OCI-LY7 (cell line): Measurements from ENCODE around the gene ATP2C2. TPM values are rescaled to one million over a fixed set of nuclear protein-coding genes. Genes with fewer than 3 reads are reported as not detected.
"Not testable (repeated sequence)": the region's sequence is repeated elsewhere in the genome, so short reads cannot be mapped to it uniquely, and the experiment has no call there.

Experiments
- BruUV-seq: library from RNA; stranded (reverse); fragments of 400-500 nt; replicated peaks from 2 replicates; lab custom pipeline; 2021; lab: Mats Ljungman, UMichigan
- CTCF ChIA-PET: fragments of 300-600 bp; sonication (Branson Sonifier 250); formaldehyde crosslinking; loops from one replicate; lab custom pipeline; 2022; ENCODE audit warnings: antibody characterized with exemption; ENCODE audit not compliant: unreplicated experiment; lab: Charles Lee
- POLR2A ChIA-PET: fragments of 300-600 bp; sonication (Branson Sonifier 250); formaldehyde crosslinking; loops from one replicate; lab custom pipeline; 2022; ENCODE audit warnings: antibody characterized with exemption; lab: Charles Lee
- DNase-seq: peaks from one replicate; pipeline ENCODE4 v3.0.0-alpha.2; 2015; ENCODE audit warnings: low spot score
- H2AFZ ChIP-seq: fragments of 200-600 bp; sonication (generic), shearing (Covaris generic); 2 replicates; pipeline ENCODE4 v1.6.1; 2014; ENCODE audit warnings: mild to moderate bottlenecking, antibody characterized with exemption, low read length, moderate library complexity
- H3K27ac ChIP-seq: fragments of 200-600 bp; sonication (generic); 2 replicates; pipeline ENCODE4 v1.5.1; 2014; ENCODE audit warnings: mixed run types, low read depth, mild to moderate bottlenecking, moderate library complexity, low read length, inconsistent platforms; ENCODE audit not compliant: poor library complexity, severe bottlenecking
- H3K36me3 ChIP-seq: fragments of 200-600 bp; sonication (generic); 2 replicates; pipeline ENCODE4 v1.6.1; 2014; ENCODE audit warnings: mild to moderate bottlenecking, antibody characterized with exemption, low read length, moderate library complexity, mixed read lengths; ENCODE audit not compliant: insufficient read depth
- H3K4me1 ChIP-seq: fragments of 200-600 bp; sonication (generic); 2 replicates; pipeline ENCODE4 v1.5.1; 2014; ENCODE audit warnings: mild to moderate bottlenecking, low read length; ENCODE audit not compliant: insufficient read depth, poor library complexity, severe bottlenecking
- H3K4me2 ChIP-seq: fragments of 200-600 bp; sonication (generic); 2 replicates; pipeline ENCODE4 v1.6.1; 2014; ENCODE audit warnings: mild to moderate bottlenecking, low read length
- H3K4me3 ChIP-seq: fragments of 200-600 bp; sonication (generic); 2 replicates; pipeline ENCODE4 v1.5.1; 2014; ENCODE audit warnings: mild to moderate bottlenecking, low read depth, low read length; ENCODE audit not compliant: poor library complexity, severe bottlenecking
- H3K79me2 ChIP-seq: fragments of 200-600 bp; sonication (generic); 2 replicates; pipeline ENCODE4 v1.6.1; 2016; ENCODE audit warnings: low read depth, mild to moderate bottlenecking, low read length, moderate library complexity, mixed read lengths; ENCODE audit not compliant: insufficient read depth
- H3K9me2 ChIP-seq: fragments of 200-600 bp; sonication (generic); 2 replicates; pipeline ENCODE4 v1.6.1; 2016; ENCODE audit warnings: mild to moderate bottlenecking, low read length, mixed read lengths; ENCODE audit not compliant: insufficient read depth
- H3K9me3 ChIP-seq: fragments of 200-600 bp; sonication (generic); 2 replicates; pipeline ENCODE4 v1.6.1; 2014; ENCODE audit warnings: mild to moderate bottlenecking, mixed run types, low read length, mixed read lengths
- H4K20me1 ChIP-seq: fragments of 200-600 bp; sonication (generic); 2 replicates; pipeline ENCODE4 v1.6.1; 2014; ENCODE audit warnings: mild to moderate bottlenecking, antibody characterized with exemption, low read length, moderate library complexity, mixed read lengths; ENCODE audit not compliant: insufficient read depth
- CTCF ChIP-seq: fragments of 200-600 bp; sonication (generic); conservative IDR thresholded peaks from 2 replicates; pipeline ENCODE4 v1.5.1; 2014; ENCODE audit warnings: mild to moderate bottlenecking, antibody characterized with exemption, low read length, moderate library complexity, mixed read lengths
- EZH2phosphoT487 ChIP-seq: fragments of 200-600 bp; sonication (generic); IDR thresholded peaks from 2 replicates; pipeline ENCODE4 v1.6.1; 2018; ENCODE audit warnings: low read depth, borderline replicate concordance, mild to moderate bottlenecking, mixed run types, antibody characterized with exemption, low read length, moderate library complexity, mixed read lengths
- intact Hi-C: fragments of 100-400 bp; cut with micrococcal nuclease; formaldehyde crosslinking; loops from one replicate; pipeline ENCODE4 v1.10.0; 2022; ENCODE audit not compliant: unreplicated experiment
- total RNA-seq, 2 experiments: library from RNA; depleted of rRNA in 1 of 2; stranded (reverse); fragments of >200 nt in 1 of 2; shearing (Covaris generic) in 1 of 2; gene quantifications; 2 replicates each; pipeline ENCODE4 v1.2.3, GENCODE V29; 2014 to 2022

ATP2C2 gene
- total RNA-seq, 2 experiments from 2014 or later = 0.66 TPM; not detected in 1

DNA sequence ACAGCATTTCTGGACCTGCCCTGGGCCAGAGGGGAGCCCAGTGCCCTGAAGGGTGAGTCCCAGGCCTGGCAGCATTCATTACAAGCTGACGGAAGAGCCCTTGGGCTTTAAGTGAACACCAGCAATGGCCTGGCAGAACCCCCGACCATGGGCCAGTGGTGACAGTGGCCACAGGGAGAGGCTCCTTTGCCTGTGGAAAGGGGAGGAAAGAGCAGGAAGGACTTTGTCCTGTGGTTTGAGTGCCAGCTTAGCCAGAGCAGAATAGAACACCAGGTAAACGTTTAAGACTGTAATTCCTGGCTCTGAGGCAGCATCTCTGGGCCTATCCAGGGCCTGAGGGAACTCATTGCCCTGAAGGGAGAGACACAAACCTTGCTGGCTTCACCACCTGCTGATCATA, 34.3 kb upstream of the ATP2C2 start:
- no peak overlapping the region for H3K27ac ChIP-seq
- POLR2A ChIA-PET = no interaction called here
- no peak overlapping the region for H3K4me2 ChIP-seq
- H3K4me1 ChIP-seq = no peaks in the 10 kb centered on the region
- no peak for DNase-seq
- no peak overlapping the region for H3K4me3 ChIP-seq
- TF ChIP-seq EZH2phosphoT487 (no peak), CTCF (no peak)
- H2AFZ ChIP-seq = no peak overlapping the region
- intact Hi-C loops = no loop called here
- no peaks in the 10 kb centered on the region for H4K20me1 ChIP-seq
- H3K9me2 ChIP-seq = no peaks in the 10 kb centered on the region
- H3K79me2 ChIP-seq = no peaks in the 10 kb centered on the region
- no TSS peak for BruUV-seq
- H3K36me3 ChIP-seq = no peaks in the 10 kb centered on the region
- H3K9me3 ChIP-seq = no peaks in the 10 kb centered on the region
- CTCF ChIA-PET = no interaction called here

DNA sequence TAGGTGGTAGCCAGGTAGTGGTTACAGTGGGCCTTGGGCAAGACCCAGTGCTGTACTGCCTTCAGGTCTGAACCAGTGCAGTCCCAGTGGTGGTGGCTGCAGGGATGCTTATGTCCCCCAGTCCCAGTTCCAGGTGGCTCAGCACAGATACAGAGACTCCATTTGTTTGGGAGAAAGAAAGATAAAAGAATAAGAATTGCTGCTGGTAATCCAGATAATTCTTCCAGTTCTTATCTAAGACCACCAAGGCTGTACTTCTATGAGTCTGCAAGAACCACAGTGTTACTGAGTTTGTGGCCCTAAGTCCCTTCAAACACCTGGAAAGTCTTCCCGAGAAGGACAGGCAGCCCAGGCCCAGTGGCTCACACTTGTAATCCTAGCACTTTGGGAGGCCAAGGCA, 33.9 kb upstream of the ATP2C2 start:
- no TSS peak for BruUV-seq
- POLR2A ChIA-PET = no interaction called here

GRCh38 chr16:84337236-84337635, 31.1 kb upstream of the ATP2C2 start:
- POLR2A ChIA-PET, H2AFZ ChIP-seq, H3K4me1 ChIP-seq, H3K4me2 ChIP-seq, H3K36me3 ChIP-seq, CTCF ChIA-PET, H3K27ac ChIP-seq, DNase-seq, H3K4me3 ChIP-seq, intact Hi-C loops, H4K20me1 ChIP-seq, BruUV-seq, H3K9me2 ChIP-seq, H3K79me2 ChIP-seq, H3K9me3 ChIP-seq: not testable (repeated sequence)

More for the DNA sequence above, 33.9 kb upstream of the ATP2C2 start:
- CTCF ChIA-PET = no interaction called here
- DNase-seq = no peak
- Histone ChIP-seq H3K4me3 (no peak overlapping the region), H3K4me1 (no peaks in the 10 kb centered on the region), H2AFZ (no peak overlapping the region), H3K9me3 (no peaks in the 10 kb centered on the region), H3K36me3 (no peaks in the 10 kb centered on the region), H3K79me2 (no peaks in the 10 kb centered on the region), H3K9me2 (no peaks in the 10 kb centered on the region), H3K27ac (no peak overlapping the region), H3K4me2 (no peak overlapping the region), H4K20me1 (no peaks in the 10 kb centered on the region)
- intact Hi-C loops = no loop called here
- TF ChIP-seq CTCF (no peak), EZH2phosphoT487 (no peak)
